Stimulated activated CD8-positive, alpha-beta memory T cell treated with anti-CD3 and anti-CD28 coated beads, Interleukin-7, amount 100 ng/mL, for 1 hour (primary cell): Measurements from ENCODE around the gene GNAI1.

Source experiments
- DNase-seq, 2 donors: peaks; one replicate each; pipeline ENCODE4 v3.0.0-alpha.2; 2020; ENCODE audit warnings: low read depth in 2 of 2

The GNAI1 gene

DNA sequence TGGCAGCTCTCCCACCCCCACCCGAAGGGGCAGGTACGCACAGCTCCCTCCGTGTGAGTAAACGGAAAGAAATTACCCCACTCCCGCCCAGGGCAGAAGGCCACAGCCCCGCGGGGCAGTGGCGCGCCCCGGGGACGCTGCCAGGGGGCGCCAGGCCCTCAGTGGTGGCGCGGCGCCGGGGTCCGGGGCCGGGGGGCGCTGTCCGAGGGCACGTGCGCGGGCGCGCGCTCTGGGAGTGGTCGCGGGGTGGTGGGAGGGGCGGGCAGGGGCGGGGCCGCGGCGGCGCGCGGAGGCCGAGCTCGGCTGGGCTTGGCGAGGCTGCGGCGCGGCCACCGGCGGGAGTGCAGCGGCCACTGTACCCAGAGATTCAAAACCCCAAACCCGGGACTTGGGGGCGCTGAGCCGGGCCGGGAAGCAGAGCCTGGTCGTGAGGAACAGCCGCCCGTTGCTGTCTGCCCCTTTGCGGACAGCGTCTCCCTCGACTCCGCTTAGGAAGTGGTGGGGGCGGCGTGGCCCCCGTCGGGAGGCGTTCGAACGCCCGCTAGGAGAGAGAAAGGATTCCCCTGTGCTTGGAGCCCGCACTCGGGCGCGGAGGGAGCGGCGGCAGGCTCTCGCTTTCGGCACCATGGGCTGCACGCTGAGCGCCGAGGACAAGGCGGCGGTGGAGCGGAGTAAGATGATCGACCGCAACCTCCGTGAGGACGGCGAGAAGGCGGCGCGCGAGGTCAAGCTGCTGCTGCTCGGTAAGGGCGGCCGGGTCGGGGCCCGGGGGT lies at the start of gene GNAI1:
GNAI1 (plus strand) TSS at position 296 of the 773 bp plus-strand sequence; CDS start at position 626, 330 bp downstream.
- DNase-seq = no peak

DNA sequence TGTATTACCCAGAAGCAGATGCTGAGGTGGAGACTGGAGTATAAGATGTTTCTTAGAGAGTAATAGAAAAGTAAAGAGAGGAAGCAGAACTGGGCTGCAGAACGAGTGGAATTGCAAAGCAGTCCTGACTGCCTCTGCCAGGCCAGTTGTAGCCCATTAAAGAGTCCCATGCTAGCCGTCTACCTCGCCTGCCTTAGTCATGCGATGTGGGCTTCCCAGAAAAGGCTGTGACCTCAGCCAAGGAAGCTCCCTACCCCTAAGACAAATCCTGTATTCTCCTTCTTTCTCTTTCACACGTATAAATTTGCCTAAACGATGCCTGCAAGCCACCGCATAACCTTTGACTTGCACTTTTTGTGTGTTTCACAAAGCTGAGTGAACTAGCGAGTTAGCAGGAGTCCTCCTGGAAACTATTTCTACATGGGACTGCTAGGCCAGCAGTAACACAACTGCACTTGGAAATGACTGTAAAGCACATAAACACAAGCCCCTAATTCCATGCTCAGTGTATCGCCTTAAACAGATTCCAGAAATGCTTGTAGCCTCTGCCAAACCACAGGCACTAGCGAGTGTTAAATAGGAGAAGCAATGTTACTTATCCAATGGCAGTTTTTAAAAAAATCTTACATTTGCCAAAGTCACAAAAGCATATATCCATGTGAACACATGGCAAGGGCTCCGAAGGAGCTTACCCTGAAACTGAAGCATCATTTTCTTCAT lies 47.4 kb upstream of the GNAI1 start:
- DNase-seq = no peak

DNA sequence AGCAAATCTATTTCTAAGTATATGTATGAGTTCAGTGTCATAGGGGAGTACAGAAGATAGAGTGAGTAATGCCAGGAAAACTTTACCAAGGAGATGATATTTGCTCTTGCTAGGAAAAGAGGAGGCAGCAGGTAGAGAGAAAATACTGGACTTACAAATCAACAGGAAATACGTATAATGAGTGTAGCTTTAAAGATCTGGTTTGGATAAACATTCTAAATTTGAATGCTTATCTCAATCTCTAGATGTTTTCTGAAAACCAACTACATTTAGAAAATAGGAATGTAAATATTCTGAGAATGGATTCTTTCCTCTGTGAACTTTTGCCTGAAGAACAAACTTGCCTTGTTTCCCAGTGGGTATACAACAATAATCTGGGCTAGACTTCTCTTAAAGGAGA lies 46.9 kb upstream of the GNAI1 start:
- DNase-seq = no peak

DNA sequence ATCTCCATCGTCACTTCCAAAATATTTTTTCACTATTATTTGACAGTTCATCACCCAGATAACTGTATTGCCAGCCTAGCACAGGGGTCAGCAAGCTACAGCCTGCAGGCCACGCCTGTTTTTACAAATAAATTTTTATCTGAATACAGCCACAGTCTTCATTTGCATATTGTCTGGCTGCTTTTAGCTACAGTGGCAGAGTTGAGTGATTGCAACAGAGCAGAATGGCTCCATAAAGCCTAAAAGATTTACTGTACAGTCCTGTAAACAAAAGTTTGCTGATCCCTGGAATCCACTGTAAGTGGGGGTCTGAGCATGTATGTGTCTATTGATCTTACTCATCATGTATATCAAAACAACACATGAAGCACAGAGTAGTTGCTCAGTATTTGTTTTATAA lies 45.9 kb upstream of the GNAI1 start:
- no peak for DNase-seq

DNA sequence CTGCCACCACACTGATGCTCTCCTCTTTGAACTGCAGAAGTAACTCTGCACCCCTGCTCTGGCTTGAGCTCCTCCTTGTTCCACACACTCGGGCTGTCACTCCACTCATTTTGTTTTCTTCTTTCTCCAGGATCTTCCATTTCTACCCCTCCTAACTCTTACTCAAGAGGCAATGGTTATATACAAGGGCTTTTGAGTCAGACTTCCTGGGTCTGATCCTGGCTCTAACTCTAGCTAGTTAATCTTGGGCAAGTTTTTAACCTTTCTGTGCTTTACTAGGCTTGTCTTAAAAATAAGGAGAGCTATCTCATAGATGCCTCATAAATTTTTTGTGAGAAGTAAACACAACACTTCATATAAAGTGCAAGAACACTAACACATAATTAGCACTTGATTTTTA lies 45.3 kb upstream of the GNAI1 start:
- DNase-seq = no peak

DNA sequence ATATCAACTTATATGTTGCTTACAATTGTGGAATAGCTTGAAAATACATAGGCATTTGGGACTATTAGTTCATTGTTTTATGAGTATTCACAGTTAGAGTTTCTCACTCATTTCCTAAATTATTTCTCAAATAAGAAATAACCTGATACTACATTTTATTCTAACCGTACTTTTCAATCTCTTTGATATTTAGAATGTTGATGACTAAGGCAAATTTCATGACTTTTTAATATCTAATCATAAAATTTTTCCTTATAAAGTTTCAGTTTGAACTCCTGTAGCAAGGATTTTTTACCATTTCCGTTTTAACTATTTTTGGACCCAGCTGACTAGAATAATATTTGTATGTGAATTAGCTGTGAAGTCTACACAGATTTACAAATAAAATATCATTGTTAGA lies 41.3 kb upstream of the GNAI1 start:
- DNase-seq = no peak

DNA sequence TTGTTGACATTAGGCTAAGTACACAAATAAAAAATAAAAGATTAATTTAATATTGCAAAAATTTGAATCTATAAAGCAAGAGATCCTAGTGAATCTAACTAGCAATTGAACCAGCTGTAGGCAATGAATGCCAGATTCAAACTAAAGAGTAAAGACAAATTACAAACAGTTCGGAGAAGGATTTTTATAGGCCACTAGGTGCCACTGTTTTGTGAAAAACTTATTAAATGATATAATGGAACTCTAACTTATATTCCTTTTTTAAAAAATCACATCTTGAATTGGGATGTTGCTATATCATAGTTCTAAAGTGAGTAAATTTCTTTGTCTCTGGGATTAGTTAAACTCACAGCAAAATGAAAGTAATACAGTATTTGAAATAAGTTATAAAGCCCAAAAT lies 39.1 kb upstream of the GNAI1 start:
- no peak for DNase-seq

DNA sequence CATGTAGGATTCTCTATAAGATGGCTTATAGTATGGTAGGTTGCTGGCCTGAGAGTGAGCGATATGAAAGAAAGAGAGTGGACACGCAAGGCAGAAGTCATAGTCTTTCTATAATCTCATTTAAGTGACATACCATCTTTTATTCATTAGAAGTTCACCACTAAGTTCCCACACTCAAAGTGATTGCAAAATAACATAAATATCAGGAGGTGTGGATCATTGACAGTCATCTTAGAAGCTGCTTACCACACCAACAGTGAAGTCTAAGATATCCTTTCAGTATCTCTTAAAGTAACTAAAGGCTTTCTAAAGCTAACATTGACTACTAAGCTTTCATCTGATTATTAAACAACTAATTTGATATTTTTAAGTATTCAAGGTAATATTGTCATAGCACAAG lies 36.9 kb upstream of the GNAI1 start:
- no peak for DNase-seq

DNA sequence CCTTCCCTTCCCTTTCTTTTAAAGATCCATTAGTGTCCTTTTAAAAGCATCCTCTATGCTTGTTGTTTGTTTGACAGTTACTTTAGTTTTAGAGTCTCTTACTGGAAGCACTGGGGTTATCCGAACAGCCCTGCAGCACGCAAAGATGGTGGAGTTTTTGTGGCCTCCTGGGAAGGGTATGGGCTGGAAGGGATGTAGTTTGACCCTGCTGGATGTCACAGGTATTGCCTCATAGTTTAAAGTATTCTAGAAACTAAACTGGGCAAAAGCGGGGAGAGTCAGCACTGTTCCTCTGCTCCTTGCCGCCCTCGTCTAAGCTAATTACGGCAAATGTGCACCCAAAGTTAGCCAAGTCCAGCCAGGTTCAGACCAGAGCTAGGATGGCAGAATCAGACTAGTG lies 35.8 kb upstream of the GNAI1 start:
- no peak for DNase-seq

DNA sequence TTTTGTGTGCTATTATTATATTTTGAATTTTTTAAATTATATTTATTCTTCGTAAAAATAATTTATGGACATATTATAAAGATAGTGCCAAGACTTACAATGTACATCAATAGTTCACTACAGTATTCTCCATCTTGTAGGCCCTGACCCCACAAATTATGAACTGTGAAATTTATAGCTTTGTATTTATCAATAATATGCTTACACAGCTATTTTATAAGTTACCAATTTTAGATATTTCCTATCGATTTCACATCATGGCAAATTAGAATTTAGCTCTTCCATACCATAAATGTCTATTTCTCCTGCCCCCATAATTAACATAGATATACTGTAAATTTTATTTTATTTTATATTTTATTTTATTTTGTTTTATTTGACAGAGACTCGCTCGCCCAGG lies 34.4 kb upstream of the GNAI1 start:
- no peak for DNase-seq

DNA sequence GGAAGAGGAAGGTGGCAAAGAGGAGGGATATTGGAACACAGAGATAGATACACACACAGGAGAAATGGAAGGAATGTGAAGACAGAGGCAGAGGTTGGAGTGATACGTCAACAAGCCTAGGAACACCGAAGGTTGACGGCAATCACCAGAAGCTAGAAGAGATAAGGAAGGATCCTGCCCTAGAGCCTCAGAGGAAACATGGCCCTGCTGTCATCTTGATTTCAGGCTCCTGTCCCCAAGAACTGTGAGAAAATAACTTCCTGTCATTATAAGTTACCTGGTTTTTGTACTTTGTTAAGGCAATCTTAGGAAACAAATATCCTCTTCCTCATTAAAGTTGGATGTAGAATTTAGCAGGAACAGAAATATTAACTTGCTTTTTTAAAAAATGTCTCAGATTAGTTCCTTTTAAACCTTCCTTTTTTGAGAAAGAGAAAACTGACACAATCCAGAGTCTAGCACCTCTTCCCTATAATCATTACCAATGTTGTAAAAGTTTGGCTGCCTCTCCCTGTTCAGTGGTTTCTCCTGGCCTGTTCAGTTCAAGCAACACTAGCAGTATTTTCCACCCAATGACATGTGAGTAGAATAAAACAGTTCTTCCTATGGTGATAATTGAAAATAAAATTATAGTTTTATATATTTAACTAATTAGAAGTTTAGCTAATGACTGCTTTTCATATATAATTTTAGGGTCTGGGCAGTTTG lies 28.8 kb upstream of the GNAI1 start:
- DNase-seq = no peak

DNA sequence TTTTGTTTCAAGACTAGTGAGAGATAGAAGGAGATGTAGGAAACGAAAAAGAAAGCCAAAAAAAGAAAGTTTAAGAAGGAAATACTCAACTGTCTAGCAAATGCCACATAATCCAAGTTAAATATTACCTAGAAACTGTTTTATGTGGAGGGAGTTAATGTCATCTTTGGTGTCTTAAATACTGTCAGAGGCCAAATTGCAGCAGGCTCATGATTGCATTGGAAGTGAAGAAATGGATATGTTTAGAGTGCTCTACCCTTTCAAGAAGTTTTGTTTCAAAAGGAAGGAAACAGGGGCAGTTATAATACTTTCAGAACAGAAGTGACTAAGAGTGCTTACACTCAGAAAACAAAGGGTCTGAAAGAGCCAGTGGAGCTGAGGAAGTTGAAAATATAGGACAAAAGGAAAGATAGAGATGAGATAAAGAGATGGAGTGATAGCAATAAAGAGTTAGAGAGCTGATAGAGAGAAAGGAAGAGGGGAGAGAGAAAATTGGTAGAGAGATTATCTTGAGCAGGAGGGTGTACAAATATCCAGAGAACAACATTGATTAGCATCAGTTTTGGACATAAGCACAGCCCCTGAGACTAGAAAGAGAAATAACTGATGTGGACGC lies 28.0 kb upstream of the GNAI1 start:
- no peak for DNase-seq

DNA sequence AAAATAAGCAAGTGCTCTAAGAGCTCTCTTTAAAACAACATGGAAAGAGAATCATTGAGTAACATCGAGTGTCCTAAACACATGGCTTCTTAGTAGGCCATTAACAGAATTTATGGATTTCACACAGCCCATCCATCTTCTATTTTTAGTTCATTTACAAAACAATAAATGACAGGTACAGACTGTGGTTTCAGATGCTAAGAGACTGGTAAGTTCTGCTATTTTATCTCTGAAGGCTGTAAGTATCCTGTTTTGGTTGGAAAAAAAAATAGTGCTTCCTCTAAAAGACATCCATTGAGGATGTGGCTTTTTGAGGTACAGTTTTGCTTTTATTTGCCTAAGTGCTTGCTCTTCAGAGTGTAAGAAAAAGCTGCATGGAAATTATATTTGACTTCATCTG lies 27.4 kb upstream of the GNAI1 start:
- DNase-seq = no peak

DNA sequence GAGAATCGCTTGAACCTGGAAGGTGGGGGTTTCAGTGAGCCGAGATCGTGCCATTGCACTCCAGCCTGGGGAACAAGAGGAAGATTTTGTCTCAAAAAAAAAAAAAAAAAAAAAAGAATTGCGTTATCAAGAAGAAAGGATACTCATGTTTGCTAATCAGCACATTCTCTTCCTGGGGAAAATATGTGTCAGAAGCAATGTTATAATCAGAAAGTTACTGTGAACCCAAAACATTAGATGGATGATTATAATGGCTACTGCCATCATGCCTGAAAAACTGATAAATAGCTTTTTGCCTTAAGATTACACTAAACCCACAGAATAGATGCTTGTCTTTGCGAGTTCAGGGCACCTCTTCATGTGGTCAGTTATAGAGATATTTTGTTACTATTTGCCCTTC lies 24.3 kb upstream of the GNAI1 start:
- DNase-seq = no peak

DNA sequence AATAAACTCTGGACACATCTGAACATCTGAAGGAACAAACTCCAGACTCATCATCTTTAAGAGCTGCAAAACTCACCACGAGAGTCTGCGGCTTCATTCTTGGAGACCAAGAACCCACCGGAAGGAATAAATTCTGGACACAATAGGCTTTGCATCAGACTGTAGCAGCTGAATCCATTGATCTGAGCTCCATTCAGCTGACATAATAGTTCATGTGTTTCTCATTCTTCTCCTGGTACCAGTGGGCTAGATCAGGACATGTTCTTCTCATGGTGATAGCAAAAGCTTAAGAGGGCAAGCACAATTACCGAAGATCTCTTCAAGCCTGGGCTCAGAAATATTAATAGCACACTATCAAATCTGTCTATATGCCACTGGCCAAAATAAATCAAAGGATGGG lies 20.5 kb upstream of the GNAI1 start:
- DNase-seq = no peak

DNA sequence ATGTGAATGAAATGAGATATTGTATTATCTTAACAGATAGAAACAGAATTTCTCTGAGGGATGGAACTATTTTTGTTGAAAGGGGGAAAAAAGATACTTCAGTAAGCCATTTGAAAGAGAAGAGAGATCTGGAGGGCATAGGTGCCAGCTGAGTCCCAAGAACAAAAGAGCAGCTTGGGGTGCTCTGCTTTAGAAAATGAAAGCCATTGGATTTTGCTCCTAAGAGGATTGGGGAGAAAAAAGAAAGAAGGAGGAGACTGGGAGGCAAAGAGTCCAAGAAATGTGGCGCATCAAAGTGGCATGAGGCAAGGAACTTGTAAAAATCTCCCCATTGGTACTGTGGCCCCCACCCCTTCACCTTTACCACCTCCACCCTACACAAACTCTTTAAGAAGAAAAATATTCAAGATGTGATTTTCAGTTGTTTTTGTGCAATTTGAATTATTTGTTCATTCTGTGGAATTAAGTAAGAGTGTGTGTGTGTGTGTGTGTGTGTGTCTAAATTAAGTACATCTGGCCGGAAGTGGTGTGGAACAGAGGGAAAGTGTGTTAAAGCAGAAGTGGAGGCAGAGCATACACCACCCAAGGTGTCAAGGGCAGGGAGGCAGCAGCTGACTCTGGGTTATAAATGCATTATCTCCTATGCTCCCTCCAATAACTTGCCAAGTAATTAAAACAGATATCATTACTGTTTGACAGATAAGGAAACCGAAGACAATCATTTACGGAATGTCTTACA lies 9.9 kb upstream of the GNAI1 start:
- no peak for DNase-seq

DNA sequence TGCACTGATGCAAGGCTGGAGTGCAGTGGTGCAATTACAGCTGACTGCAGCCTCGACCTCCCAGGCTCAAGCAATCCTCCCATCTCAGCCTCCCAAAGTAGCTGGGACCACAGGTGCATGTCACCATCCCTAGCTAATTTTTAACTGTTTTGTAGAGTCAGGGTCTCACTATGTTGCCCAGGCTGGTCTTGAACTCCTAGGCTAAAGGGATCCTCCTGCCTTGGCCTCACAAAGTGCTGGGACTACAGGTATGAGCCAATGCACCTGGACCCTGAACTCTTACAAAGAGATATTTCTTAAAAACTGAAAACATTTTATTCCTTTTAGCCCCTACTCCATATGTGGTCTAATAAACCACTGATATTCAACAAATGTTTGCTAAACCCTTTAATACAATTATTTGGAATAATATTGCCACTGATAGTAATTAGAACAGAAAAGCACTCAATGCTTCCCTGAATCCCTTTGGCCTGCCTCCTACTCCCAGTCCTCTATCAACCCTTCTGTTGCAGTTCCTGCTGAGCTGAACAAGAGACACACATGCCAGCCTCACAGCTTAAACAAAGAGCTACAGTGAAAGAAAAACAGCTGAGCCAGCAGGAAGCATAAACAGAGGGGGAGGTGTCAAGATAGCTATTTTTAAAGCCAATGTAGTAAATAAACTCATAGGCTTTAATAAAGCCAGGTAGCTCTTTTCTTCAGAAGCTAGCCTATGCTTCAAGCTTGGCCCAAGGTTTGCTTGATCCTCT lies 7.0 kb upstream of the GNAI1 start:
- DNase-seq = no peak

DNA sequence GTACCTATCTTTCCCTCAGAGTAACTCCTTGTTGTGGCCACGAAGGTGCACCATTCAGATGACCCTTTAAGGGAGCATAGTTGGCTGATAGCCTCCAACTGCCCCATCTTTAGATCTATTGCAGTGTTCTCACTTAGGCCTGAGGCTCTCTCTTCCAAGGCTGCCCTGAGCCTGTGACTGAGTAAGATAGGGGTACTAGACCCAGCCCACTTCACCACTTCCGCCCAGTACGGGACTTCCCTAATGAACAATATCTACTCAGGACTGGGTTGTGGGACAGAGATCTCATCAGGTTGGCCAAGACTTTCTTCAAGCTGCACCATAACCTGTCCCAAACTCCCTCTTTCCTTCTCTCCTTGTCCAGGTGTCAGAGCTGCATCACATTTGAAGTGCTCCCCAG lies 5.7 kb upstream of the GNAI1 start:
- no peak for DNase-seq

DNA sequence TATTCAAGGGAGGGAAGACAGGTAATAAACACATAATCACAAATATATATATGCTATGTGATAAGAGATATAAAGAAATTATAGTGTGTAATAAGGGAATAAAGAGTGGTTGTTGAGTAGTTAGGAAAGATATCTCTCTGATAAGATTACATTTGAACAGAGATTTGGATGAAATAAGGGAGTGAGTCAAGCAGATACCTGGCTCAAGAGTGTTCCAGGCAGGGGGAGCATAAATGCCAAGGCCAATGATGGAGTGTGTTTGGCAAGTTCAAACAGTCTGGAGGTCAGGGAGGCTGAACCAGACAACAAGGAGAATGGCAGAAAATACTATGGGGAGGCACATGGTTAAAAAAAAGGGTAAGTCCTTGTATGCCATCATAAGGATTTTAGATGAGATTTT lies 4.8 kb upstream of the GNAI1 start:
- DNase-seq = no peak

DNA sequence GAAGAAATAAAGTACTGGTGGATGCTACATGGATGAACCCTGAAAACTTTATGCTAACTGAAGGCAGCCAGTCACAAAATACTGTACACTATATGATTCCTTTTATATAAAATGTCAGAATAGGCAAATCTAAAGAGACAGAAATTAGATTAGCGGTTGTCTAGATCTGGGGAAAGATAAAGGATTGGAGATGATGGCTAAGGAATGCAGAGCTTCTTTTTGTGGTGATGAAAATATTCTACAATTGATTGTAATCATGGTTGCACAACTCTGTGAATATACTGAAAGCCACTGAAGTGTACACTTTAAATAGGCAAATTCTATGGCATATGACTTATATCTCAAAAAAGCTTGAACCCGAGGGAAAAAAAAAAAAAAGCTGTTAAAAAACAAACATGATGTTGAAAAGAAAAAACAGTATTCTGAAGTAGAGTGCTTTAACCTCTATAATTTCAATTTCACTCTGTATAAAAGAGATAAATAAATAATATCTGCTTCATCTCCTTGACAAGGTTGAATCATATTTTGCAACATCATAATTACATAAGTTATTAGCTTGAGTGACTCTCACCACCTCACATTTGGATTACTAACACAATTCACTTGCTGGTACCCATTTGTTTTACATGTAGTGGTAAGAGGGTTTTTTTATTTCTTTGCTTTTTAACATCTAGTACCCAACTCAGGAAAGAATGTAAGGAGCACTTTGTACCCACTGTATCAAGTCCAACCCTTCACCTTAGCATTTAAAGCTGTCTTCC lies 2.8 kb upstream of the GNAI1 start:
- DNase-seq = no peak
